Body of pancreas (tissue), 4 donors: ENCODE measurements around the gene SCAMP1. TPM values are rescaled to one million over a fixed set of nuclear protein-coding genes. Genes with fewer than 3 reads are reported as not detected.

Experiments used
- ATAC-seq: fragments of 150-250 bp; one replicate; pipeline ENCODE4 v1.9.1; 2016
- DNase-seq, 4 donors: peaks; one replicate each; pipeline ENCODE4 v3.0.0-alpha.2; 2019
- H3K27ac ChIP-seq, 4 donors: fragments of 200-600 bp; sonication (generic); 1 replicate in 3 of 4; 2 replicates in 1 of 4; pipeline versions ENCODE4 v1.5.1 to v1.6.1; 2016 to 2019; ENCODE audit warnings: mild to moderate bottlenecking in 1 of 4, mixed read lengths in 1 of 4, moderate library complexity in 1 of 4
- H3K27me3 ChIP-seq, 2 donors: fragments of 200-600 bp; sonication (generic); one replicate each; pipeline ENCODE4 v1.6.0; 2016; ENCODE audit warnings: mild to moderate bottlenecking in 1 of 2
- H3K36me3 ChIP-seq, 2 donors: fragments of 200-600 bp; sonication (generic); replicated peaks in 1 of 2; 2 replicates each; pipeline ENCODE4 v1.5.1; 2016; ENCODE audit warnings: low read depth in 2 of 2; ENCODE audit not compliant: insufficient read depth in 1 of 2
- H3K4me1 ChIP-seq: fragments of 200-600 bp; sonication (generic); one replicate; pipeline ENCODE4 v1.6.0; 2016
- H3K4me3 ChIP-seq, 2 donors: fragments of 200-600 bp; sonication (generic); 1 replicate in 1 of 2; 2 replicates in 1 of 2; pipeline ENCODE4 v1.5.1; 2016 to 2019
- H3K9me3 ChIP-seq, 3 donors: fragments of 200-600 bp; sonication (generic); 1 replicate in 2 of 3; 2 replicates in 1 of 3; pipeline ENCODE4 v1.5.1; 2016
- CTCF ChIP-seq, 7 experiments: fragments of 450-650 bp in 4 of 7; fragments of 200-600 bp in 3 of 7; sonication (generic) in 3 of 7; IDR thresholded peaks; one replicate each; pipeline ENCODE4 v1.5.1; 2016 to 2019; ENCODE audit warnings: antibody characterized with exemption in 7 of 7
- POLR2A ChIP-seq, 3 donors: fragments of 450-650 bp; IDR thresholded peaks; one replicate each; pipeline ENCODE4 v1.6.1; 2016; ENCODE audit warnings: antibody characterized with exemption in 3 of 3, mild to moderate bottlenecking in 2 of 3
- WGBS, 2 donors: methylation state at CpG; one replicate each; pipeline ENCODE4 v1.1.5; 2017; 5-methylcytosine and 5-hydroxymethylcytosine counted together
- intact Hi-C: fragments of 100-400 bp; cut with DNase I; formaldehyde crosslinking; loops from one replicate; pipeline ENCODE4 v1.15.1; 2023
- total RNA-seq, 2 donors: library from RNA; depleted of rRNA; stranded (reverse); fragments of >200 nt; gene quantifications; one replicate each; pipeline ENCODE4 v1.1.0, GENCODE V29; 2016

Gene SCAMP1
- total RNA-seq, 2 donors from 2014 or later: 10.2 to 15.8 TPM

GRCh38 chr5:78487846-78488245, 127.4 kb downstream of the SCAMP1 start:
- 84 to 87% methylated on average over 4 of the region's 4 CpGs for WGBS, 2 donors
- H3K27me3 ChIP-seq: no peaks in the 10 kb centered on the region

GRCh38 chr5:78490709-78491485, 130.5 kb downstream of the SCAMP1 start:
- no peaks in the 10 kb centered on the region for H3K4me1 ChIP-seq
- DNase-seq (no peak), ATAC-seq (no peak)
- TF ChIP-seq CTCF (IDR thresholded peaks at IDR 0.05) (no peak), POLR2A (IDR thresholded peaks at IDR 0.05) (no peak)
- H3K27ac ChIP-seq: no peak overlapping the region
- H3K9me3 ChIP-seq: no peaks in the 10 kb centered on the region
- H3K4me3 ChIP-seq: no peak overlapping the region
- no peaks in the 10 kb centered on the region for H3K27me3 ChIP-seq
- H3K36me3 ChIP-seq: peaks cover 0 to 1% of the 10 kb centered on the region in 2 donors
- WGBS, 2 donors: 87 to 92% methylated on average over 4 of the region's 4 CpGs
- intact Hi-C loops: no loop called here

More at GRCh38 chr5:78487846-78488245, 127.4 kb downstream of the SCAMP1 start:
- H3K9me3 ChIP-seq: no peaks in the 10 kb centered on the region
- no peak overlapping the region for H3K4me3 ChIP-seq
- DNase-seq (no peak), ATAC-seq (no peak)
- H3K27ac ChIP-seq: no peak overlapping the region
- peaks cover 7% of the 10 kb centered on the region for H3K4me1 ChIP-seq
- intact Hi-C loops: no loop called here
- TF ChIP-seq POLR2A (IDR thresholded peaks at IDR 0.05) (no peak), CTCF (IDR thresholded peaks at IDR 0.05) (no peak)
- peaks cover 0 to 1% of the 10 kb centered on the region in 2 donors for H3K36me3 ChIP-seq

- intact Hi-C loops: no loop called here
- peaks cover under 1% of the 10 kb centered on the region for H3K4me1 ChIP-seq
- peaks cover 0 to 1% of the 10 kb centered on the region in 2 donors for H3K36me3 ChIP-seq
- no peak for TF ChIP-seq CTCF (IDR thresholded peaks at IDR 0.05)
- TF ChIP-seq POLR2A (IDR thresholded peaks at IDR 0.05): no peak
- WGBS, 2 donors: 92 to 97% methylated on average over 2 of the region's 2 CpGs
- H3K4me3 ChIP-seq: no peak overlapping the region
- DNase-seq (no peak), ATAC-seq (no peak)
- no peak overlapping the region for H3K27ac ChIP-seq
- no peaks in the 10 kb centered on the region for H3K27me3 ChIP-seq
- H3K9me3 ChIP-seq: no peaks in the 10 kb centered on the region
Measured at GRCh38 chr5:78492224-78492623, 131.8 kb downstream of the SCAMP1 start.

GRCh38 chr5:78492650-78493049, 132.2 kb downstream of the SCAMP1 start:
- Histone ChIP-seq H3K4me1 (peaks cover 5% of the 10 kb centered on the region), H3K27me3 (no peaks in the 10 kb centered on the region), H3K4me3 (no peak overlapping the region), H3K27ac (no peak overlapping the region), H3K9me3 (no peaks in the 10 kb centered on the region), H3K36me3 (peaks cover 0 to 1% of the 10 kb centered on the region in 2 donors)
- ATAC-seq (no peak), DNase-seq (no peak)
- TF ChIP-seq CTCF (IDR thresholded peaks at IDR 0.05) (no peak), POLR2A (IDR thresholded peaks at IDR 0.05) (no peak)
- intact Hi-C loops: no loop called here
- 88 to 94% methylated on average over 3 to 7 of the region's 7 CpGs for WGBS, 2 donors

- no peak overlapping the region for H3K4me3 ChIP-seq
- DNase-seq (no peak), ATAC-seq (no peak)
- H3K4me1 ChIP-seq: peaks cover 9% of the 10 kb centered on the region
- no peaks in the 10 kb centered on the region for H3K9me3 ChIP-seq
- intact Hi-C loops: no loop called here
- 72% methylated on average over 6 of the region's 6 CpGs for WGBS, 2 donors
- H3K36me3 ChIP-seq: no peaks in the 10 kb centered on the region
- H3K27me3 ChIP-seq: no peaks in the 10 kb centered on the region
- no peak overlapping the region for H3K27ac ChIP-seq
- TF ChIP-seq CTCF (IDR thresholded peaks at IDR 0.05) (no peak), POLR2A (IDR thresholded peaks at IDR 0.05) (no peak)
Measured at GRCh38 chr5:78495800-78496199, 135.4 kb downstream of the SCAMP1 start.
